ENCODE data around the gene DPEP1.

The DPEP1 gene

GRCh38 chr16:89571636-89572035 lies 41.8 kb upstream of the DPEP1 start:
- Histone ChIP-seq H2BK5ac (ENCODE audit: low read depth, low read length, poor library complexity) (no peak overlapping the region), H3K9me3 (ENCODE audit: insufficient read depth, low read depth, low read length) (peaks cover 8% of the 10 kb centered on the region), H2AFZ (ENCODE audit: insufficient read depth, low read length, poor library complexity) (no peak overlapping the region), H3K27ac (ENCODE audit: low read depth, low read length) (no peak overlapping the region), H2BK120ac (ENCODE audit: insufficient read depth, low read length, poor library complexity) (no peak overlapping the region), H3K79me1 (ENCODE audit: low read length) (peaks cover 2% of the 10 kb centered on the region), H4K12ac (ENCODE audit: low read depth, low read length) (no peak overlapping the region), H3K23ac (ENCODE audit: low read length) (no peak overlapping the region), H3K4me2 (ENCODE audit: low read length) (no peak overlapping the region), H3K27me3 (ENCODE audit: insufficient read depth, low read length) (peaks cover 19% of the 10 kb centered on the region), H3K4me3 (ENCODE audit: low read depth, low read length) (no peak overlapping the region), H3K36me3 (ENCODE audit: control insufficient read depth in 1 of 2, insufficient read depth in 2 of 2, low read length in 2 of 2) (no peaks in the 10 kb centered on the region), H4K8ac (ENCODE audit: low read depth, low read length) (no peak overlapping the region), H3K14ac (ENCODE audit: low read length) (no peak overlapping the region), H3K9ac (ENCODE audit: low read length) (no peak overlapping the region), H4K91ac (ENCODE audit: low read depth, low read length) (no peak overlapping the region), H3K4ac (ENCODE audit: low read depth, low read length) (no peak overlapping the region), H2BK12ac (ENCODE audit: low read length) (no peak overlapping the region), H3K4me1 (ENCODE audit: control insufficient read depth in 1 of 2, insufficient read depth in 2 of 2, low read length in 2 of 2) (peaks cover 14 to 19% of the 10 kb centered on the region in 2 experiments), H3K79me2 (ENCODE audit: control insufficient read depth, insufficient read depth, low read length, poor library complexity) (no peaks in the 10 kb centered on the region), H2AK5ac (ENCODE audit: low read length) (no peak overlapping the region), H3K18ac (ENCODE audit: low read length) (no peak overlapping the region)
- WGBS (ENCODE audit: extremely low coverage, insufficient coverage, insufficient read length): no CpG with 5 or more reads among the region's 18 CpGs
- no peak for DNase-seq

GRCh38 chr16:89572073-89572484 lies 41.4 kb upstream of the DPEP1 start:
- Histone ChIP-seq H3K79me2 (ENCODE audit: control insufficient read depth, insufficient read depth, low read length, poor library complexity) (no peaks in the 10 kb centered on the region), H3K36me3 (ENCODE audit: control insufficient read depth in 1 of 2, insufficient read depth in 2 of 2, low read length in 2 of 2) (no peaks in the 10 kb centered on the region), H2BK5ac (ENCODE audit: low read depth, low read length, poor library complexity) (no peak overlapping the region), H3K9ac (ENCODE audit: low read length) (no peak overlapping the region), H2AFZ (ENCODE audit: insufficient read depth, low read length, poor library complexity) (no peak overlapping the region), H4K91ac (ENCODE audit: low read depth, low read length) (no peak overlapping the region), H3K14ac (ENCODE audit: low read length) (no peak overlapping the region), H2AK5ac (ENCODE audit: low read length) (no peak overlapping the region), H4K8ac (ENCODE audit: low read depth, low read length) (no peak overlapping the region), H4K12ac (ENCODE audit: low read depth, low read length) (no peak overlapping the region), H3K79me1 (ENCODE audit: low read length) (peaks cover 2% of the 10 kb centered on the region), H3K4me2 (ENCODE audit: low read length) (no peak overlapping the region), H2BK12ac (ENCODE audit: low read length) (no peak overlapping the region), H3K18ac (ENCODE audit: low read length) (no peak overlapping the region), H3K27me3 (ENCODE audit: insufficient read depth, low read length) (peaks cover 24% of the 10 kb centered on the region), H3K27ac (ENCODE audit: low read depth, low read length) (no peak overlapping the region), H3K4ac (ENCODE audit: low read depth, low read length) (no peak overlapping the region), H3K4me1 (ENCODE audit: control insufficient read depth in 1 of 2, insufficient read depth in 2 of 2, low read length in 2 of 2) (peaks cover 14 to 19% of the 10 kb centered on the region in 2 experiments), H2BK120ac (ENCODE audit: insufficient read depth, low read length, poor library complexity) (no peak overlapping the region), H3K4me3 (ENCODE audit: low read depth, low read length) (no peak overlapping the region), H3K23ac (ENCODE audit: low read length) (no peak overlapping the region), H3K9me3 (ENCODE audit: insufficient read depth, low read depth, low read length) (peaks cover 12% of the 10 kb centered on the region)
- DNase-seq: no peak
- WGBS (ENCODE audit: extremely low coverage, insufficient coverage, insufficient read length): no CpG with 5 or more reads among the region's 14 CpGs

GRCh38 chr16:89572485-89573205 lies 40.8 kb upstream of the DPEP1 start:
- Histone ChIP-seq H3K27ac (ENCODE audit: low read depth, low read length) (no peak overlapping the region), H3K18ac (ENCODE audit: low read length) (no peak overlapping the region), H3K27me3 (ENCODE audit: insufficient read depth, low read length) (peaks cover 29% of the 10 kb centered on the region), H4K91ac (ENCODE audit: low read depth, low read length) (peak overlapping the region; percentile 65), H3K9ac (ENCODE audit: low read length) (no peak overlapping the region), H3K9me3 (ENCODE audit: insufficient read depth, low read depth, low read length) (peaks cover 14% of the 10 kb centered on the region), H3K79me1 (ENCODE audit: low read length) (peaks cover 2% of the 10 kb centered on the region), H4K8ac (ENCODE audit: low read depth, low read length) (no peak overlapping the region), H3K4me1 (ENCODE audit: control insufficient read depth in 1 of 2, insufficient read depth in 2 of 2, low read length in 2 of 2) (peaks cover 14 to 19% of the 10 kb centered on the region in 2 experiments), H2BK120ac (ENCODE audit: insufficient read depth, low read length, poor library complexity) (no peak overlapping the region), H2AK5ac (ENCODE audit: low read length) (peak overlapping the region; percentile 20), H3K23ac (ENCODE audit: low read length) (no peak overlapping the region), H4K12ac (ENCODE audit: low read depth, low read length) (no peak overlapping the region), H3K4me3 (ENCODE audit: low read depth, low read length) (no peak overlapping the region), H3K14ac (ENCODE audit: low read length) (no peak overlapping the region), H2BK5ac (ENCODE audit: low read depth, low read length, poor library complexity) (no peak overlapping the region), H3K4me2 (ENCODE audit: low read length) (no peak overlapping the region), H3K79me2 (ENCODE audit: control insufficient read depth, insufficient read depth, low read length, poor library complexity) (no peaks in the 10 kb centered on the region), H3K4ac (ENCODE audit: low read depth, low read length) (no peak overlapping the region), H3K36me3 (ENCODE audit: control insufficient read depth in 1 of 2, insufficient read depth in 2 of 2, low read length in 2 of 2) (no peaks in the 10 kb centered on the region), H2BK12ac (ENCODE audit: low read length) (peak overlapping the region; percentile 16), H2AFZ (ENCODE audit: insufficient read depth, low read length, poor library complexity) (no peak overlapping the region)
- DNase-seq: no peak
- WGBS (ENCODE audit: extremely low coverage, insufficient coverage, insufficient read length): no CpG with 5 or more reads among the region's 19 CpGs

- H3K27ac ChIP-seq (ENCODE audit: low read depth, low read length): peak overlapping the region; percentile 58
- H3K79me2 ChIP-seq (ENCODE audit: control insufficient read depth, insufficient read depth, low read length, poor library complexity): no peaks in the 10 kb centered on the region
- peaks cover 29% of the 10 kb centered on the region for H3K27me3 ChIP-seq (ENCODE audit: insufficient read depth, low read length)
- H3K9me3 ChIP-seq (ENCODE audit: insufficient read depth, low read depth, low read length): peaks cover 14% of the 10 kb centered on the region
- no peaks in the 10 kb centered on the region for H3K36me3 ChIP-seq (ENCODE audit: control insufficient read depth in 1 of 2, insufficient read depth in 2 of 2, low read length in 2 of 2)
- peak overlapping the region; percentile 41 for H3K14ac ChIP-seq (ENCODE audit: low read length)
- H2AK5ac ChIP-seq (ENCODE audit: low read length): no peak overlapping the region
- no peak overlapping the region for H3K4ac ChIP-seq (ENCODE audit: low read depth, low read length)
- H3K4me2 ChIP-seq (ENCODE audit: low read length): peak overlapping the region; percentile 42
- H4K91ac ChIP-seq (ENCODE audit: low read depth, low read length): peak overlapping the region; percentile 13
- no peak overlapping the region for H3K9ac ChIP-seq (ENCODE audit: low read length)
- H2BK5ac ChIP-seq (ENCODE audit: low read depth, low read length, poor library complexity): peak overlapping the region; percentile 16
- H3K18ac ChIP-seq (ENCODE audit: low read length): peak overlapping the region; percentile 28
- H4K8ac ChIP-seq (ENCODE audit: low read depth, low read length): peak overlapping the region; percentile 44
- no peak overlapping the region for H3K4me3 ChIP-seq (ENCODE audit: low read depth, low read length)
- DNase-seq: no peak
- peak overlapping the region; percentile 13 for H4K12ac ChIP-seq (ENCODE audit: low read depth, low read length)
- H3K23ac ChIP-seq (ENCODE audit: low read length): no peak overlapping the region
- peaks cover 2% of the 10 kb centered on the region for H3K79me1 ChIP-seq (ENCODE audit: low read length)
- H2BK120ac ChIP-seq (ENCODE audit: insufficient read depth, low read length, poor library complexity): peak overlapping the region; percentile 23
- WGBS (ENCODE audit: extremely low coverage, insufficient coverage, insufficient read length): no CpG with 5 or more reads among the region's 31 CpGs
- peak overlapping the region; percentile 51 for H2BK12ac ChIP-seq (ENCODE audit: low read length)
- peaks cover 14 to 19% of the 10 kb centered on the region in 2 experiments for H3K4me1 ChIP-seq (ENCODE audit: control insufficient read depth in 1 of 2, insufficient read depth in 2 of 2, low read length in 2 of 2)
- H2AFZ ChIP-seq (ENCODE audit: insufficient read depth, low read length, poor library complexity): peak overlapping the region; percentile 1
Measured at GRCh38 chr16:89573826-89574680, 39.4 kb upstream of the DPEP1 start.

Data from trophoblast cell (in vitro differentiated cells and primary cell).